Lower leg skin (tissue), 4 donors: Measurements from ENCODE around the gene SEPHS1. TPM values are rescaled to one million over a fixed set of nuclear protein-coding genes. Genes with fewer than 3 reads are reported as not detected.
A peak's percentile ranks its signal among the peaks of the same experiment; 100 is the strongest.
"Not testable (repeated sequence)": the region's sequence is repeated elsewhere in the genome, so short reads cannot be mapped to it uniquely, and the experiment has no call there.

Experiments used
- DNase-seq, 2 donors: peaks; one replicate each; pipeline ENCODE4 v3.0.0-alpha.2; 2019; ENCODE audit warnings: low spot score in 2 of 2
- H3K4me3 ChIP-seq: fragments of 200-600 bp; sonication (generic); 2 replicates; pipeline ENCODE4 v1.5.1; 2017; ENCODE audit warnings: mild to moderate bottlenecking, low read depth; ENCODE audit not compliant: poor library complexity, severe bottlenecking
- POLR2A ChIP-seq, 2 donors: fragments of 450-650 bp; IDR thresholded peaks; one replicate each; pipeline ENCODE4 v1.6.1; 2016 to 2017; ENCODE audit warnings: antibody characterized with exemption in 2 of 2, mild to moderate bottlenecking in 1 of 2, moderate library complexity in 1 of 2
- WGBS, 2 donors: methylation state at CpG; one replicate each; pipeline ENCODE4 v1.1.5; 2018; 5-methylcytosine and 5-hydroxymethylcytosine counted together
- intact Hi-C: fragments of 100-400 bp; cut with DNase I; formaldehyde crosslinking; loops from one replicate; pipeline ENCODE4 v1.15.0; 2023; ENCODE audit warnings: low total_unique reads
- total RNA-seq, 4 donors: library from RNA; depleted of rRNA; stranded (reverse); fragments of >200 nt; gene quantifications; one replicate each; pipeline ENCODE4 v1.1.0, GENCODE V29; 2016
- TF ChIP-seq, protein P1 (sequence below), 3 donors: fragments of 450-650 bp; IDR thresholded peaks; one replicate each; pipeline ENCODE4 v1.5.1; 2016; ENCODE audit warnings: antibody characterized with exemption in 3 of 3, mild to moderate bottlenecking in 3 of 3, moderate library complexity in 2 of 3

Gene SEPHS1
- total RNA-seq, 4 donors from 2014 or later: 14.4 to 35.0 (median 17.4) TPM

DNA sequence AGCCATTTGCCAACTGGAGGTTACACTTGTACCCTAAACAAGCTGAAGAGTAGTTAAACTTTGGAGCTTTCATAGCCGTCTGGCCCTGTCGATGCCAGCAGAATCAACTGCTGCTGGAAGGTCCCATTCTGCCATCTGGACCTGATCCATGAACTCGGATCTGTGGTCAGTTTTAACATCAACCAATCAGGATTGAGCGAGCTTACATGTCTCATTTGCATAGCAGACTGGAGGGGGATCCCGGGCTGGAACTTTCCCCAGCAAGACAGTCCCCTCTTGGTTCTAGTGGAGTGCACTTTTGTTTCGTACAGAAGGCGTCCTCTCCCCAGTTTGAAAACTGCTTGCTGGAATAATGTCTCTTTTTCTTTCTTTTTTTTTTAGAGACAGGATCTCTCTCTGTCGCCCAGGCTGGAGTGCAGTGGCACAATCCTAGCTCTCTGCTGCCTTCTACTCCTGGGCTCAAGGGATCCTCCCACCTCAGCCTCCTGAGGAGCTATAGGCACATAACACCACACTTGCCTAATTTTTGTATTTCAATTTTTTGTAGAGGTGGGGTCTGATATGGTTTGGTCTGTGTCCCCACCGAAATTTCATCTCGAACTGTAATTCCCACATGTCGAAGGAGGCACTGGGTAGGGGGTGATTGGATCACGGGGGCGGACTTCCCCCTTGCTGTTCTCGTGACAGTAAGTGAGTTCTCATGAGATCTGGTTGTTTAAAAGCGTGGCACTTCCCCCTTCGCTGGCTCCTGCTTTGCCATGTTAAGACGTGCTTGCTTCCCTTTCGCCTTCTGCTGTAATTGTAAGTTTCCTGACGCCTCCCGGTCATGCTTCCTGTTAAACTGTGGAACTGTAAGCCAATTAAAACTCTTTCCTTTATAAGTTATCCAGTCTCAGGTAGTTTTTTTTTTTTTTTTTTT, 42.8 kb upstream of the SEPHS1 start:
- WGBS, 2 donors: 49 to 60% methylated on average over 20 of the region's 20 CpGs
- intact Hi-C loops: no loop called here
- DNase-seq: no peak
- H3K4me3 ChIP-seq: no peak overlapping the region
- TF ChIP-seq POLR2A (IDR thresholded peaks at IDR 0.05): no peak
- TF ChIP-seq, protein P1, sequence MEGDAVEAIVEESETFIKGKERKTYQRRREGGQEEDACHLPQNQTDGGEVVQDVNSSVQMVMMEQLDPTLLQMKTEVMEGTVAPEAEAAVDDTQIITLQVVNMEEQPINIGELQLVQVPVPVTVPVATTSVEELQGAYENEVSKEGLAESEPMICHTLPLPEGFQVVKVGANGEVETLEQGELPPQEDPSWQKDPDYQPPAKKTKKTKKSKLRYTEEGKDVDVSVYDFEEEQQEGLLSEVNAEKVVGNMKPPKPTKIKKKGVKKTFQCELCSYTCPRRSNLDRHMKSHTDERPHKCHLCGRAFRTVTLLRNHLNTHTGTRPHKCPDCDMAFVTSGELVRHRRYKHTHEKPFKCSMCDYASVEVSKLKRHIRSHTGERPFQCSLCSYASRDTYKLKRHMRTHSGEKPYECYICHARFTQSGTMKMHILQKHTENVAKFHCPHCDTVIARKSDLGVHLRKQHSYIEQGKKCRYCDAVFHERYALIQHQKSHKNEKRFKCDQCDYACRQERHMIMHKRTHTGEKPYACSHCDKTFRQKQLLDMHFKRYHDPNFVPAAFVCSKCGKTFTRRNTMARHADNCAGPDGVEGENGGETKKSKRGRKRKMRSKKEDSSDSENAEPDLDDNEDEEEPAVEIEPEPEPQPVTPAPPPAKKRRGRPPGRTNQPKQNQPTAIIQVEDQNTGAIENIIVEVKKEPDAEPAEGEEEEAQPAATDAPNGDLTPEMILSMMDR (IDR thresholded peaks at IDR 0.05): no peak

DNA sequence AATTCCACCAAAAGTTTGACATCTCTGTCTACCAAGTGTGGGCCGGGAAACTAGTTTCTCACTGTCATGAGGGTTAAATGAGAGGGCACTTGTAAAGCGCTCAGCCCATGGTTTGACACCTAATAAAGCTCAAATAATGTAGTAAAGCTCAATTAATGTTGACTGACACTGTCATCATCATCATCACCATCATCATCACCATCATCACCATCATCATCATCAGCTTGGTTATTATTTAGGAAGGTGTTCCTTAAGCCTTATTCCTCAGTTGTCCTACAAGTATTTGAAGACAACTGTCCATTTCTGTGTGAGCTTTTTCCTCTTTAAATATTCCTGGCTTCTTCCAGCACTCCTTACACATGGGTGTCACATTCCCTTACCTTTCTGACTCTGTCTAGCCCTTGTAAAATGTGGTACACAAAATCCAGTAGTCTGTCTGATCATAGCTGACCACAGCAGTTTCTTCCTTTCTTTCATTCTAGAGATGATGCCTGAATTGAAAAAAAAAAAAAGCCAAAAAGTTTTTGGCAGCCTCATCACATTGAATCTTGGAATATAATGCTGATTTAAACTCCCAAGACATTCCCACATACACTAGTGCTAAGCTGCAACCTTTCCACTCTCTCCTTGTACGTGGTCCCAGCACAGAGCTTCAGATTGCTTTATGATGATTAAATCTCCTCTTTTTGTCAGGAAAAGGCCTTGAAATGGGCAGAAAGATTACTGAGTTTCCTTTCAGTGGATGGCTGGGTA, 40.6 kb upstream of the SEPHS1 start:
- 88% methylated on average over 3 of the region's 3 CpGs for WGBS, 2 donors
- no peak for DNase-seq

DNA sequence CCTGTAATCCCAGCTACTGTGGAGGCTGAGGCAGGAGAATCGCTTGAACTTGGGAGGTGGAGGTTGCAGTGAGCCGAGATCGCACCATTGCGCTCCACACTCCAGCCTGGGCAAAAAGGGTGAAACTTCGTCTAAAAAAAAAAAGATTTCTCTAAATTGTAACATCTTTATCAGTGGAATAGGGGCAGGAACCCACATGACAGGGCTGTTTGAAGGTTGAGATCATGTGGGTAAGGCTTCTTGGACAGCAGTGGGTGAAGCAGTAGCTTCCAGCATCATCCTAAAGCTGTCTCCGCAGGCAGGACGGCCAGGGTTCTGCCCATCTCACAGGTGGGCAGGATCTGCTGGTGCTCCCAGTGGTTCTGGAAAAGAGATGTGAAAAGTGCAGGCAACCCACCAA, 37.9 kb upstream of the SEPHS1 start:
- TF ChIP-seq, protein P1 (IDR thresholded peaks at IDR 0.05): no peak
- TF ChIP-seq POLR2A (IDR thresholded peaks at IDR 0.05): no peak
- no peak overlapping the region for H3K4me3 ChIP-seq
- no peak for DNase-seq
- intact Hi-C loops: no loop called here
- 94 to 95% methylated on average over 7 of the region's 7 CpGs for WGBS, 2 donors

More for the DNA sequence above, 40.6 kb upstream of the SEPHS1 start:
- no peak overlapping the region for H3K4me3 ChIP-seq
- TF ChIP-seq, protein P1 (IDR thresholded peaks at IDR 0.05): no peak
- no peak for TF ChIP-seq POLR2A (IDR thresholded peaks at IDR 0.05)
- intact Hi-C loops: no loop called here

DNA sequence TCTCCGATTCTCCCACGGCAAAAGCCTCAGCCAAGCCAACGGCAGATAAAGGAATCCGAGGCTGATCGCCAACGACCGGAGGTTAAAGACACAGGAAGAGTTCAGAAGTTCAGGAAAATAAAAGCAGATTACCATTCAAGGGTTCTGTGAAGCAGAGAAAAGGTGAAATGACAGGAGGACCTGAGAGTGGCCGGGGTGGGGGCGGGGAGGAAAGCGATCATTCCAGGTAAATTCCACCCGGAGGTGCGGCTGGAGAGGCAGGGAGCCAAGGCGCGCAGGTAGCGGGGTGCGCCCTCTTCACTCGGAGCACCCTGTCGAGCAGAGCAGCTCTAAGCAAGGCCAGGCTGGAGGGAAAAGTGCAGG, 35.3 kb upstream of the SEPHS1 start:
- no peak for DNase-seq
- TF ChIP-seq, protein P1 (IDR thresholded peaks at IDR 0.05): no peak
- TF ChIP-seq POLR2A (IDR thresholded peaks at IDR 0.05): no peak
- intact Hi-C loops: no loop called here

DNA sequence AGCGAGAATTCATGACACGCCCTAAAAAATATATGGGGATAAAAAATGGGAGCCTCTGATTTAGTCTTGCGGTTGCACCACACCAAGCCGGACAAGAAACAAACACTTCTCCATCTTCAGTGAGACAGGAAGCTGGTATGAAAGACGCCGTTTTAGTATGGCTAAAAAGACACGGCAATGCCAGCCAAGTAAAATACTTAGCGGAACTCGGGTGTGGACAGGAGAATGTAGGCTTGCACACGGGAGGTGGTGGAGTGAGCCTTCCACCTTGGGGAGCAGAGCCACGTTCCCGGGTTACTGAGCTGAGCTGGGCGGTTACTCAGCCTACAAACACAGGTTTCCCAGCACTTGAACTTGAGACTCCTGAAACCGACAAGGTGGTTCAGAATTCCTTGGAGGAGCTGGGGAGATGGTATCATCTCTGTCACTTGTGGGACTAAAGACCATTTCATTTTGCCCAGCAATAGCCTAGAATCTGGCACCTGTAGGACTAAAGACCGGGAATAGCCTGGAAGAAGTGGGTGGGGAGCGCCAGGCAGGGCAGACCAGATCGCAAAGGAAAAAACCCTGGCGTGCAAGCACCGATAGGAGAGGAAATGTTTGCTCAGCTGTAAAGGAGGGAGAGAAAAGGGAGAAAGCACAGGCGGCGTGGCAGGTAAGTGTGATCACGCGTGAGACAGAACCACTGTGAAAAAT, 34.8 kb upstream of the SEPHS1 start:
- intact Hi-C loops: no loop called here
- H3K4me3 ChIP-seq: peak overlapping the region; percentile 10
- 14 to 15% methylated on average over 23 of the region's 23 CpGs for WGBS, 2 donors
- DNase-seq: no peak
- no peak for TF ChIP-seq POLR2A (IDR thresholded peaks at IDR 0.05)
- TF ChIP-seq, protein P1 (IDR thresholded peaks at IDR 0.05): no peak

More for the DNA sequence above, 35.3 kb upstream of the SEPHS1 start:
- 12% methylated on average over 18 of the region's 18 CpGs for WGBS, 2 donors
- H3K4me3 ChIP-seq: peak overlapping the region; percentile 10

DNA sequence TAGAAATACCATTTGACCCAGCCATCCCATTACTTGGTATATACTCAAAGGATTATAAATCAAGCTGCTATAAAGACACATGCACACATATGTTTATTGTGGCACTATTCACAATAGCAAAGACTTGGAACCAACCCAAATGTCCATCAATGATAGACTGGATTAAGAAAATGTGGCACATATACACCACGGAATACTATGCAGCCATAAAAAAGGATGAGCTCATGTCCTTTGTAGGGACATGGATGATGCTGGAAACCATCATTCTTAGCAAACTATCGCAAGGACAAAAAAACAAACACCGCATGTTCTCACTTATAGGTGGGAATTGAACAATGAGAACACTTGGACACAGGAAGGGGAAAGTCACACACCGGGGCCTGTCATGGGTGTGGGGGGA, 31.0 kb upstream of the SEPHS1 start:
- not testable (repeated sequence) for H3K4me3 ChIP-seq, DNase-seq
- intact Hi-C loops: loop anchor here (10.0 kb wide), 1 partner anchor 56 kb away; no protein-coding TSS in a partner anchor
- WGBS, 2 donors: 95% methylated on average over 4 of the region's 4 CpGs
